WERI-Rb-1 (cell line): Measurements from ENCODE around the gene HNF1A.
A peak's percentile ranks its signal among the peaks of the same experiment; 100 is the strongest.

Experiments
- DNase-seq: peaks from one replicate; pipeline ENCODE4 v3.0.0-alpha.2; 2020
- H3K27ac ChIP-seq: fragments of 250-450 bp; sonication (Bioruptor Pico); 2 replicates; pipeline ENCODE4 v1.5.1; 2020; ENCODE audit warnings: mild to moderate bottlenecking, moderate library complexity
- H3K27me3 ChIP-seq: fragments of 250-450 bp; sonication (Bioruptor Pico); 2 replicates; pipeline ENCODE4 v1.5.1; 2021; ENCODE audit warnings: mild to moderate bottlenecking, low read depth, moderate library complexity; ENCODE audit not compliant: insufficient read depth, severe bottlenecking
- H3K36me3 ChIP-seq: fragments of 250-450 bp; sonication (Bioruptor Pico); 2 replicates; pipeline ENCODE4 v1.5.1; 2020; ENCODE audit warnings: mild to moderate bottlenecking, moderate library complexity
- H3K4me3 ChIP-seq: 2 replicates; pipeline ENCODE4 v1.5.1; 2011; ENCODE audit warnings: low read depth, mild to moderate bottlenecking, control low read depth, low read length
- H3K9me3 ChIP-seq: fragments of 250-450 bp; sonication (Bioruptor Pico); 2 replicates; pipeline ENCODE4 v1.5.1; 2021; ENCODE audit warnings: mild to moderate bottlenecking, moderate library complexity; ENCODE audit not compliant: severe bottlenecking
- CTCF ChIP-seq: IDR thresholded peaks from 2 replicates; pipeline ENCODE4 v1.5.1; 2011; ENCODE audit warnings: low read depth, mild to moderate bottlenecking, control low read depth, inconsistent platforms, low read length

The HNF1A gene

GRCh38 chr12:121023799-121024198, 45.5 kb downstream of the HNF1A start:
- no peaks in the 10 kb centered on the region for H3K9me3 ChIP-seq
- DNase-seq, result no peak

GRCh38 chr12:121025442-121026226, 47.3 kb downstream of the HNF1A start:
- no peaks in the 10 kb centered on the region for H3K36me3 ChIP-seq
- DNase-seq, result no peak
- TF ChIP-seq CTCF, result no peak
- H3K4me3 ChIP-seq, result no peak overlapping the region
- no peaks in the 10 kb centered on the region for H3K9me3 ChIP-seq
- no peak overlapping the region for H3K27ac ChIP-seq
- H3K27me3 ChIP-seq, result no peaks in the 10 kb centered on the region

More at GRCh38 chr12:121023799-121024198, 45.5 kb downstream of the HNF1A start:
- no peak overlapping the region for H3K27ac ChIP-seq
- no peak overlapping the region for H3K4me3 ChIP-seq
- H3K27me3 ChIP-seq, result no peaks in the 10 kb centered on the region
- H3K36me3 ChIP-seq, result no peaks in the 10 kb centered on the region
- no peak for TF ChIP-seq CTCF

- peak; percentile 28 for TF ChIP-seq CTCF
- Histone ChIP-seq H3K27me3 (no peaks in the 10 kb centered on the region), H3K36me3 (no peaks in the 10 kb centered on the region), H3K9me3 (no peaks in the 10 kb centered on the region), H3K27ac (no peak overlapping the region), H3K4me3 (no peak overlapping the region)
- DNase-seq, result no peak
Observed at GRCh38 chr12:121026274-121027045, 48.1 kb downstream of the HNF1A start.

DNA sequence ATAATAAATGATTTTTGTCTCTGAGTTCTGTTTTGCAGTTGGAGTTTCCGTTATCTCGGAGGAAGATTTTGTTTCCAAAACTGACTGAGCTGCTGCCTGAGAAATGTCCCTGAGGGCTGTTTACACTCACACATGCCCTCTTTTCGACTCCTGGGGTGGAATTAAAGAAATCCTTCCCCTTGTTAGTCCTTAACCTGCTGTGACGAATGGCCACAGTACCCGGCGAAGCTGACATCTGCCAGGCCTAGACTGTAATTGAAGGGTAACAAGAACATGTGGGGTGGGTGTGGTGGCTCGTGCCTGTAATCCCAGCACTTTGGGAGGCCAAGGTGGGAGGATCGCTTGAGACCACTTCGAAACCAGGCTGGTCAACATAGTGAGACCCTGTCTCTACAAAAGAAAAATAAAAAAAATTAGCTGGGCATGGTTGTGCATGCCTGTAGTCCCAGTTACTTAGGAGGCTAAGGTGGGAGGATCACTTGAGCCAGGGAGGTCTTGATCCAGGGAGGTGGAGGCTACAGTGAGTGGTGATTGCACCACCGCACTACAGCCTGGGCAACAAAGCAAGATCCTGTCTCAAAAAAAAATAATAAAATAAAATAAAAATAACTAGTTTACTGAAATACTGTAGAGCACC, 52.4 kb downstream of the HNF1A start:
- H3K27me3 ChIP-seq, result no peaks in the 10 kb centered on the region
- TF ChIP-seq CTCF, result no peak
- no peak overlapping the region for H3K4me3 ChIP-seq
- H3K36me3 ChIP-seq, result no peaks in the 10 kb centered on the region
- no peak overlapping the region for H3K27ac ChIP-seq
- DNase-seq, result peak; percentile 10
- H3K9me3 ChIP-seq, result no peaks in the 10 kb centered on the region

DNA sequence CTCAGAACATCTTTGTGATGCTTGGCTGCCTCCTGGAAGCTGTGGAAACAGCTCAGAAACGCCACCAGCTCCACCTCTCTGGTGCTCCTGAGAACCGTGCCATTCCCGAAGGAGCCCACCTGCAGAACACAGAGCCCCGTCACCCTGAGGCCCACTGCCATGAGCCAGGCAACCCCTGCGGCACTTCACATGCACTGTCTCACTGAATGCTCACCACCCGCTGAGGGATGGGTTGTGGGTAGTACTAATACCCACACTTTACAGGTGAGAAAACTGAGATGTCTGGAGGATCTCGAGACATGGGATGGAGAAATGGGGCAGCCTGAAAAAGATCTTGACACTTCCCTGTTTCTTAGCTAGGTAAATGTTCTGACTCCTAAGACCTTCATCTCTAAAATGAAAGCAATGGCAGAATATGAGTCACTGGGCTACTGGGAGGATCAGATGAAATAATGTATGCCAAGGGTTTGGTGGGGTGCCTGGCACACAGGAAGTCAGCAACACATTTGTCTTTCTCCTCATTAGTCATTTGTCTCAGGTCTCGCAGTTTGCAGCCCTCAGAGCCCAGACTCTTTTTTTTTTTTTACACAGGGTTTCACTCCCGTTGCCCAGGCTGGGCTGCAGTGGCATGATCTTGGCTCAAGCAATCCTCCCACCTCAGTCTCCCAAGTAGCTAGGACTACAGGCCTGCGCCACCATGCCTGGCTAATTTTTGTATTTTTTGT, 55.4 kb downstream of the HNF1A start:
- Histone ChIP-seq H3K9me3 (no peaks in the 10 kb centered on the region), H3K27ac (no peak overlapping the region), H3K4me3 (no peak overlapping the region), H3K27me3 (peaks cover 15% of the 10 kb centered on the region), H3K36me3 (no peaks in the 10 kb centered on the region)
- no peak for DNase-seq
- no peak for TF ChIP-seq CTCF
